Body of pancreas (tissue), 4 donors: Measurements from ENCODE around the gene TNFRSF11A.

Source experiments
- CTCF ChIP-seq, 7 experiments: fragments of 450-650 bp in 4 of 7; fragments of 200-600 bp in 3 of 7; sonication (generic) in 3 of 7; IDR thresholded peaks; one replicate each; pipeline ENCODE4 v1.5.1; 2016 to 2019; ENCODE audit warnings: antibody characterized with exemption in 7 of 7
- POLR2A ChIP-seq, 3 donors: fragments of 450-650 bp; IDR thresholded peaks; one replicate each; pipeline ENCODE4 v1.6.1; 2016; ENCODE audit warnings: antibody characterized with exemption in 3 of 3, mild to moderate bottlenecking in 2 of 3

GRCh38 chr18:62372156-62372555 lies 47.0 kb downstream of the TNFRSF11A start:
- TF ChIP-seq POLR2A (IDR thresholded peaks at IDR 0.05) (no peak), CTCF (IDR thresholded peaks at IDR 0.05) (no peak)
